ENCODE data around the gene EIF2B2. TPM values are rescaled to one million over a fixed set of nuclear protein-coding genes. Genes with fewer than 3 reads are reported as not detected.

The EIF2B2 gene
- total RNA-seq, 4 donors from 2014 or later = 42.9 to 55.4 (median 51.1) TPM

DNA sequence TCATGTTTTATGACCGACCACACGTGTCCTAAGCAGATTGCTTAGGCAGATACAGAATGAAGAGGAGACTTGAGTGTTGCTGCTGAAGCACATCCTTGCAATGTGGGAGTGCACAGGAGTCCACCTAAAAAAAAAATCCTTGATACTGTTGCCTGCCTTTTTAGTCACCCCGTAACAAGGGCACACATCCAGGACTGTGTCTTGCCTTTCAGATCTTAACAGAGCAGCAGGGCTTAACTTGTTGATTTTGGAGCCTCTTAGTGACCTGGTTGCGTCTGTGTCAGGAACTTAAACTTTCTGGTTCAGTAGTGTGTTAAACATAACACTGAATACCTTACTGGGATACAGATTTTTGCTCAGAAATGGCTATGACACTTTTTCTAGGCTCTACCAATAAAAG is 6.5 kb downstream of the EIF2B2 start:
- H3K36me3 ChIP-seq = peaks cover 0 to 50% (median 15%) of the 10 kb centered on the region in 4 donors
- in situ Hi-C loops (cut with MboI; ENCODE audit: low pct_ligation_motif_present in 1 of 4, low pct_unique_long_range_greater_than_20kb in 1 of 4, low sequenced_read_pairs in 3 of 4) = no loop called here
- intact Hi-C loops (cut with DNase I; ENCODE audit: low total_unique reads) = no loop called here
- WGBS, 2 donors (ENCODE audit: low coverage in 1 of 2) = 84 to 90% methylated on average over 4 of the region's 4 CpGs
- no peaks in the 10 kb centered on the region for H3K9me3 ChIP-seq
- no peaks in the 10 kb centered on the region for H3K27me3 ChIP-seq
- DNase-seq = no peak
- no peak overlapping the region for H3K4me3 ChIP-seq
- H3K4me1 ChIP-seq = peaks cover 0 to 18% (median 6%) of the 10 kb centered on the region in 4 donors
- no peak for TF ChIP-seq POLR2AphosphoS5 (IDR thresholded peaks at IDR 0.05)
- no peak for TF ChIP-seq EP300 (IDR thresholded peaks at IDR 0.05; ENCODE audit: low read depth)
- TF ChIP-seq POLR2A (IDR thresholded peaks at IDR 0.05) = no peak
- TF ChIP-seq, protein P1, sequence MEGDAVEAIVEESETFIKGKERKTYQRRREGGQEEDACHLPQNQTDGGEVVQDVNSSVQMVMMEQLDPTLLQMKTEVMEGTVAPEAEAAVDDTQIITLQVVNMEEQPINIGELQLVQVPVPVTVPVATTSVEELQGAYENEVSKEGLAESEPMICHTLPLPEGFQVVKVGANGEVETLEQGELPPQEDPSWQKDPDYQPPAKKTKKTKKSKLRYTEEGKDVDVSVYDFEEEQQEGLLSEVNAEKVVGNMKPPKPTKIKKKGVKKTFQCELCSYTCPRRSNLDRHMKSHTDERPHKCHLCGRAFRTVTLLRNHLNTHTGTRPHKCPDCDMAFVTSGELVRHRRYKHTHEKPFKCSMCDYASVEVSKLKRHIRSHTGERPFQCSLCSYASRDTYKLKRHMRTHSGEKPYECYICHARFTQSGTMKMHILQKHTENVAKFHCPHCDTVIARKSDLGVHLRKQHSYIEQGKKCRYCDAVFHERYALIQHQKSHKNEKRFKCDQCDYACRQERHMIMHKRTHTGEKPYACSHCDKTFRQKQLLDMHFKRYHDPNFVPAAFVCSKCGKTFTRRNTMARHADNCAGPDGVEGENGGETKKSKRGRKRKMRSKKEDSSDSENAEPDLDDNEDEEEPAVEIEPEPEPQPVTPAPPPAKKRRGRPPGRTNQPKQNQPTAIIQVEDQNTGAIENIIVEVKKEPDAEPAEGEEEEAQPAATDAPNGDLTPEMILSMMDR (IDR thresholded peaks at IDR 0.05) = no peak
- no peak overlapping the region for H3K27ac ChIP-seq

- no peak for DNase-seq
- in situ Hi-C loops (cut with MboI; ENCODE audit: low pct_ligation_motif_present in 1 of 4, low pct_unique_long_range_greater_than_20kb in 1 of 4, low sequenced_read_pairs in 3 of 4) = no loop called here
- intact Hi-C loops (cut with DNase I; ENCODE audit: low total_unique reads) = no loop called here
- H3K9me3 ChIP-seq = no peaks in the 10 kb centered on the region
- peaks cover 0 to 64% (median 22%) of the 10 kb centered on the region in 4 donors for H3K36me3 ChIP-seq
- 96 to 100% methylated on average over 1 to 4 of the region's 4 CpGs for WGBS, 2 donors (ENCODE audit: low coverage in 1 of 2)
- H3K4me3 ChIP-seq = no peak overlapping the region
- no peaks in the 10 kb centered on the region for H3K27me3 ChIP-seq
- TF ChIP-seq, protein P1 (IDR thresholded peaks at IDR 0.05) = no peak
- no peak for TF ChIP-seq POLR2A (IDR thresholded peaks at IDR 0.05)
- TF ChIP-seq EP300 (IDR thresholded peaks at IDR 0.05; ENCODE audit: low read depth) = no peak
- TF ChIP-seq POLR2AphosphoS5 (IDR thresholded peaks at IDR 0.05) = no peak
- H3K4me1 ChIP-seq = peaks cover 0 to 6% (median 0%) of the 10 kb centered on the region in 4 donors
- H3K27ac ChIP-seq = no peak overlapping the region
Observed at GRCh38 chr14:75010472-75011093, 7.9 kb downstream of the EIF2B2 start.

DNA sequence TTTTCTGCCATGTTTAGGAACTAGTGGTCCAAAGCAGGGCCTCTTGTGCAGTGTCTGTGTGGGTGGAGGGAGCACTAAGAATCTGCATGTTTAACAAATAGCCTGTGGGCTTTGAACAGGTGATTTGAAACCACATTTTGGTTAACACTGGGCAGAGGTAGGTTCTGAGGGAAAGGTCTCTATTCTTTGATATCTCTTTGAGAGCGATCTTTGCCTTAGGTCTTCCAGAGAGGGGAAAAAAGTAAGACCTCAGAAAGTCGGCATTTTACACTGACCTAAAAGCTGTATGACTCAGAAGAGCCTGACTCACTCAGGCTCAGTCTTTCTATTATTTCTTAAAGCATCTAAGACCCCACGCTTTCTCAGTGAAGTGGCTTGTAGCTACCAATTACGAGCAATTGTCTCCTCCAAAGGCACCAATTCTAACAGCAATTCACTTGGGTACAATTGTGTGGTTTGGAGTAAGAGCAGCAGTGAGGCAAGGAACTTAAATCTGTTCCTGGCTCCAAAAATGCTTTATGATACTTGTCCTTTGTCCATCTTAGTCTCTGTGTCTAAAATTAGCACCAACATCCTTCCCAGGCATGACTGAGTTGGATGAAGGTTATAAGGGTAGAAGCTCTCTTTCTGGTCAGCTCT is 8.8 kb downstream of the EIF2B2 start:
- H3K9me3 ChIP-seq = no peaks in the 10 kb centered on the region

DNA sequence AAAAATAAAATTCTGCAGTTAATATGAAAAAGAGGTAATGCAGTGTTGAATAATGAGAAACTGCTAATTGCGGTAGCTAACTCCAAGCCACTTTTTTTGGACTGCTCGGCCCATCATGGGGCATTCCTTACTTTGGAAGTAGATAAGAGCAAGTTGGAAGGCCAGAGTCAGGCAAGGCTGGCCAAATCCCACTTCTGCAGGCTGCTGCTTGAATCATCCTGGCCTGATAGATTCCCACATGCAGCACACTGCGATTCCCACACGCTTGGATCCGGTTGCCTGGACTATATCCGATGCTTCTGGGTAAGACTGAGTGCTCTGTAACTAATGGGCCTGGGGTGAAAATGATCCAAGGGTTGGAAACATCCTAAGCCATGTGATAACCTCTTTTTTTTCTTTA is 10.6 kb downstream of the EIF2B2 start:
- peaks cover 0 to 6% (median 4%) of the 10 kb centered on the region in 4 donors for H3K4me1 ChIP-seq
- no peaks in the 10 kb centered on the region for H3K9me3 ChIP-seq
- peaks cover 0 to 64% (median 26%) of the 10 kb centered on the region in 4 donors for H3K36me3 ChIP-seq
- DNase-seq = no peak
- TF ChIP-seq EP300 (IDR thresholded peaks at IDR 0.05; ENCODE audit: low read depth) (no peak), POLR2A (IDR thresholded peaks at IDR 0.05) (no peak), POLR2AphosphoS5 (IDR thresholded peaks at IDR 0.05) (no peak)
- TF ChIP-seq, protein P1 (IDR thresholded peaks at IDR 0.05) = no peak
- no peak overlapping the region for H3K27ac ChIP-seq
- no peak overlapping the region for H3K4me3 ChIP-seq
- WGBS, 2 donors (ENCODE audit: low coverage in 1 of 2) = 81 to 90% methylated on average over 6 of the region's 6 CpGs
- in situ Hi-C loops (cut with MboI; ENCODE audit: low pct_ligation_motif_present in 1 of 4, low pct_unique_long_range_greater_than_20kb in 1 of 4, low sequenced_read_pairs in 3 of 4) (no loop called here), intact Hi-C loops (cut with DNase I; ENCODE audit: low total_unique reads) (no loop called here)
- H3K27me3 ChIP-seq = no peaks in the 10 kb centered on the region

More for the DNA sequence above, 8.8 kb downstream of the EIF2B2 start:
- in situ Hi-C loops (cut with MboI; ENCODE audit: low pct_ligation_motif_present in 1 of 4, low pct_unique_long_range_greater_than_20kb in 1 of 4, low sequenced_read_pairs in 3 of 4) = no loop called here
- peaks cover 0 to 64% (median 23%) of the 10 kb centered on the region in 4 donors for H3K36me3 ChIP-seq
- intact Hi-C loops (cut with DNase I; ENCODE audit: low total_unique reads) = no loop called here
- H3K4me3 ChIP-seq = no peak overlapping the region
- peaks cover 0 to 6% (median 0%) of the 10 kb centered on the region in 4 donors for H3K4me1 ChIP-seq
- 75% methylated on average over 4 of the region's 4 CpGs; no CpG with 5 or more reads in 1 of the 2 donors for WGBS, 2 donors (ENCODE audit: low coverage in 1 of 2)
- peak overlapping the region; percentile 4 to 28 (median 20) for H3K27ac ChIP-seq
- no peak for TF ChIP-seq EP300 (IDR thresholded peaks at IDR 0.05; ENCODE audit: low read depth)
- TF ChIP-seq, protein P1 (IDR thresholded peaks at IDR 0.05) = no peak
- TF ChIP-seq POLR2A (IDR thresholded peaks at IDR 0.05) = no peak
- no peak for TF ChIP-seq POLR2AphosphoS5 (IDR thresholded peaks at IDR 0.05)
- DNase-seq = no peak
- H3K27me3 ChIP-seq = no peaks in the 10 kb centered on the region
